AG09319 (cell line): Measurements from ENCODE around the gene ESRRA.

Source experiments
- DNase-seq: peaks from one replicate; pipeline ENCODE4 v3.0.0-alpha.2; 2010; ENCODE audit warnings: low read depth; ENCODE audit errors: extremely low read depth
- TF ChIP-seq, protein P1 (sequence below): IDR thresholded peaks from 2 replicates; pipeline ENCODE4 v1.5.1; 2011; ENCODE audit warnings: low read depth, mild to moderate bottlenecking, inconsistent platforms, low read length, moderate library complexity

Gene ESRRA

DNA sequence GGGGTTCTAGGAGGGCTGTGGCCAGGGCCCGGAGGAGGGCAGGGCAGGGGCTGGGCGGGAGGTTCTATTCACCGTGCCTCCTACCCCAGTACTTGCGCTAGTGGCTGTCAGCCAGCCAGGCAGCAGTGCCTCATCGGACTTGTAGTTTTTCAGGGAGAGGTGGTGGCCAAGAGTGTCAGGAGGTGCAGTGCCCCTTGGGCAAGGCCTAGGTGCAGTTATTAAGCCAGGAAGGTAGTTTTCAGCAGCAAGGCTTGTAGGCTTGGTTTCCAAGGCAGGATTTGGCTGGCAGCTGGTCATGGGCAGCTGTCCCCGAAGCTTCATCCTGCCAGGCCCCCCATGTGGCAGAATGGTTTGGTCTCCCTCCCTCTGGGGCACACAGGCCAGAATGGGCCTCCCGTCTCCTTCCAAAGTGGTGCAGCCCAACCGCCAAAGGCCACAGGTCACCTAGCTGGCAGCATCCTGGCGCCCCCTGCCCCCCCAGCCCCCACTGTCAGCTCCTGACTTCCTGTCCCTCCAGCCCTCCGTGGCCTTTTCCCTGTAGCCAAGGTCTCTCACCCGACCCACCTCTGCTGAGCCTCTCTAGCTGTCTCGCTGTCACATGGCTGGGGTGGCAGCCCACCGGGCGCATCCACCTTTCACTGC, 43.2 kb downstream of the ESRRA start:
- TF ChIP-seq, protein P1, sequence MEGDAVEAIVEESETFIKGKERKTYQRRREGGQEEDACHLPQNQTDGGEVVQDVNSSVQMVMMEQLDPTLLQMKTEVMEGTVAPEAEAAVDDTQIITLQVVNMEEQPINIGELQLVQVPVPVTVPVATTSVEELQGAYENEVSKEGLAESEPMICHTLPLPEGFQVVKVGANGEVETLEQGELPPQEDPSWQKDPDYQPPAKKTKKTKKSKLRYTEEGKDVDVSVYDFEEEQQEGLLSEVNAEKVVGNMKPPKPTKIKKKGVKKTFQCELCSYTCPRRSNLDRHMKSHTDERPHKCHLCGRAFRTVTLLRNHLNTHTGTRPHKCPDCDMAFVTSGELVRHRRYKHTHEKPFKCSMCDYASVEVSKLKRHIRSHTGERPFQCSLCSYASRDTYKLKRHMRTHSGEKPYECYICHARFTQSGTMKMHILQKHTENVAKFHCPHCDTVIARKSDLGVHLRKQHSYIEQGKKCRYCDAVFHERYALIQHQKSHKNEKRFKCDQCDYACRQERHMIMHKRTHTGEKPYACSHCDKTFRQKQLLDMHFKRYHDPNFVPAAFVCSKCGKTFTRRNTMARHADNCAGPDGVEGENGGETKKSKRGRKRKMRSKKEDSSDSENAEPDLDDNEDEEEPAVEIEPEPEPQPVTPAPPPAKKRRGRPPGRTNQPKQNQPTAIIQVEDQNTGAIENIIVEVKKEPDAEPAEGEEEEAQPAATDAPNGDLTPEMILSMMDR = no peak
- no peak for DNase-seq

DNA sequence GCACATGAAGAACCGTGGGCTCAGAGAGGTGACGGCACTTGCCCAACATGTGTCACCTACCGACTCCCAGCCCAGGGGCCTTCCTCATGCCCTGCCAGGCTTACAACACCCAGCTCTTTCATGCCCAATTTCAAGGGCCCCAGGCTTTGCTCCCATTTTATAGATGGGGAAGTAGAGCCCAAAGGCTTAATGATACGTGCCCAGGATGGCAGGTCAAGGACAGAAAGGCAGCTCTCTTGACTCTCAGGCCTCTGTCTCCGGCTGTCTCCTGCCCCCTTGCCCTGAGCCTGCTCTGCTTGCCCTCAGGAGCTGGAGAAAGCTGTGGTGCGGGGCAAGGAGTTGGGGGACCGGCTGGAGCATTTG, 43.7 kb downstream of the ESRRA start:
- no peak for DNase-seq
- TF ChIP-seq, protein P1 = no peak

DNA sequence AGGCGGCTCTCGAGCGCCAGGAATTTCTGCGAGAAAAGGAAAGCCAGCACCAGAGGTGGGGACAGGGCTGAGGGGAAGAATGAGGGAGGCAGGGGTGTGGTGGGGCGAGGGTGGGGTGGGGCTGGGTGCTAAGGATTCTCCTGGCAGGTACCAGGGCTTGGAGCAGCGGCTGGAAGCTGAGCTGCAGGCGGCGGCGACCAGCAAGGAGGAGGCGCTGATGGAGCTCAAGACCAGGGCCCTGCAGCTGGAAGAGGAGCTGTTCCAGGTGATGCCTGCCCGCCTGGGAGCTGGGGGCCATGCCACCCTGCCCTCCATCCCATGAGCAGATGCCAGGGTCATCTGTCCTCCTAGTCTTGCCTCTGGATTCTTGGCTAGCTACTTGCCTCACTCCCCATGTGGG, 44.1 kb downstream of the ESRRA start:
- TF ChIP-seq, protein P1 = no peak

DNA sequence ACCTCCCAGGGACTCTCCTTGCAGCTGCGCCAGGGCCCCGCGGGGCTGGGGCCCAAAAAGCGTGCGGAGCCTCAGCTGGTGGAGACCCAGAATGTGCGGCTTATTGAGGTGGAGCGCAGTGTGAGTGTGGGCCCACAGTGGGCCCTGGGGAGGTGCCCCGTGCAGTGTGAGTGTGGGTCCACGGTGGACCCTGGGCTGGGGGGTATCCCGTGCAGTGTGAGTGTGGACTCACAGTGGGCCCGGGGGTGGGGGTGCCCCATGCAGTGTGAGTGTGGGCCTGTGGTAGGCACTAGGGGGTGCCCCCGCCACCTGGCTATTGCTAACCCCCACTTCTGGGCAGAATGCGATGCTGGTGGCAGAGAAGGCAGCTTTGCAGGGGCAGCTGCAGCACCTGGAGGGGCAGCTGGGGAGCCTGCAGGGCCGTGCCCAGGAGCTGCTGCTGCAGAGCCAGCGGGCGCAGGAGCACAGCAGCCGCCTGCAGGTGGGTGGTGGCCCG, 45.9 kb downstream of the ESRRA start:
- TF ChIP-seq, protein P1 = no peak
- no peak for DNase-seq

More for the DNA sequence above, 44.1 kb downstream of the ESRRA start:
- DNase-seq = no peak

DNA sequence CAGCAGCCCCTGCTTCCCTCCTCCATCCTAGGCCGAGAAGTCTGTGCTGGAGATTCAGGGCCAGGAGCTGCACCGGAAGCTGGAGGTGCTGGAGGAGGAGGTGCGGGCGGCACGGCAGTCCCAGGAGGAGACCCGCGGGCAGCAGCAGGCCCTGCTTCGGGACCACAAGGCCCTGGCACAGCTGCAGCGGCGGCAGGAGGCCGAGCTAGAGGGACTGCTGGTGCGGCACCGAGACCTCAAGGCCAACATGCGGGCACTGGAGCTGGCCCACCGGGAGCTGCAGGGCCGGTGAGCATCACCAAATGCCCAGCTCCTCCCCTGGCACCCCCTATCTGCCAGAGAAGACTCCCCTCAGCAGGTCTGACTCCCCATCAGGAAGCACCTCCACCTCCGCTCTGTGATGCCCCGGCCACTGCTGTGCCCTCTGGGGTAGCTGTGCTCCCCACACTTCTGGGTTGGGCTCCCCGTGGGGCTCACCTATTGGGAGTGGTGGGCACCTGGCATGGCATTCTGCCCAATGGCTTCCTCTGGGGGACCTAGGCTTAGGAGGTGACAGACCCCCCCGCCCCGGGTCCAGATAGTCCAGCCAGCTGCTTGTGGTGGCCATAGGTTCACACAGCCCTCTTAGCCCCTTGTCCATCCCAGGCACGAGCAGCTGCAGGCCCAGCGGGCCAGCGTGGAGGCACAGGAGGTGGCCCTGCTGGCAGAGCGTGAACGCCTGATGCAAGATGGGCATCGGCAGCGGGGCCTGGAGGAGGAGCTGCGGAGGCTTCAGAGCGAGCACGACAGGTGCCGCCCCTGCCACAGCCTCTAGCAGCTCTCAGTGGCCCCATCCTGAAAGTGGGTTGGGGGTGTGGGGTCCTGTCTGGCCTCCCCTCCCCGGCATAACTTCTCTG, 47.0 kb downstream of the ESRRA start:
- no peak for DNase-seq
- TF ChIP-seq, protein P1 = no peak

DNA sequence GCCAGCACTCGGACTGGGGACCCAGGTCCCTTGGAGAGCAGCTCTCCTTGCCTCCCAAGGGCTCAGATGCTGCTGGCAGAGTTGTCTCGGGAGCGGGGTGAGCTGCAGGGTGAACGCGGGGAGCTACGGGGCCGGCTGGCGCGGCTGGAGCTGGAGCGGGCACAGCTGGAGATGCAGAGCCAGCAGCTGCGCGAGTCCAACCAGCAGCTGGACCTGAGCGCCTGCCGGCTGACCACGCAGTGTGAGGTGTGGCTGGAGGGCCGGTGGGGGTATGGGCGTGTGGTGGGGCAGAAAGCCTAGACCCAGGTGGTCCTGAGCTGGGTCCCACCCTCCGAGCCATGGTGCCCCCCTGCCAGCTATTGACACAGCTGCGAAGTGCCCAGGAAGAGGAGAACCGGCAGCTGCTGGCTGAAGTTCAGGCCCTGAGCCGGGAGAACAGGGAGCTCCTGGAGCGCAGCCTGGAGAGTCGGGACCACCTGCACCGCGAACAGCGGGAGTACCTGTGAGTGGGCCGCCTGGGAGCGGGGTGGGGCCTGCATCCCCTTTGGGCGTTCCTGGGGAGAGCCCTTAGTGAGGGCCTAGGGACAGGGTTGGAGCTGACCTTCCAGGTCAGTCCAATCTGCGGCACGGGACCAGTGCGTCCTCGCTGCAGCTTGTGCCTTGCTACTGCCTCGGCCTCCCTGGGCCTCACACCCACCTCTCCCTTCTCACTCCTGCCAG, 47.8 kb downstream of the ESRRA start:
- TF ChIP-seq, protein P1 = no peak
- no peak for DNase-seq
